Transverse colon (tissue), 4 donors: ENCODE results near the gene SESN3.

ENCODE experiments used
- CTCF ChIP-seq, 5 experiments: fragments of 200-600 bp in 3 of 5; fragments of 450-650 bp in 2 of 5; sonication (generic) in 3 of 5; IDR thresholded peaks; 1 replicate in 2 of 5; 2 replicates in 3 of 5; pipeline ENCODE4 v1.5.1; 2016 to 2017; ENCODE audit warnings: antibody characterized with exemption in 5 of 5, inconsistent platforms in 3 of 5, mild to moderate bottlenecking in 2 of 5, moderate library complexity in 1 of 5
- EP300 ChIP-seq: sonication (generic); formaldehyde crosslinking; IDR thresholded peaks from one replicate; pipeline ENCODE4 v1.6.1; 2017; ENCODE audit warnings: antibody characterized with exemption, low read depth
- POLR2A ChIP-seq: fragments of 450-650 bp; IDR thresholded peaks from one replicate; pipeline ENCODE4 v1.6.1; 2016; ENCODE audit warnings: antibody characterized with exemption, mild to moderate bottlenecking, moderate library complexity
- POLR2AphosphoS5 ChIP-seq, 3 donors: sonication (generic); formaldehyde crosslinking; IDR thresholded peaks; one replicate each; pipeline ENCODE4 v1.6.1; 2016; ENCODE audit warnings: antibody characterized with exemption in 3 of 3

- TF ChIP-seq CTCF (IDR thresholded peaks at IDR 0.05) = no peak
- no peak for TF ChIP-seq POLR2AphosphoS5 (IDR thresholded peaks at IDR 0.05)
- no peak for TF ChIP-seq POLR2A
- no peak for TF ChIP-seq EP300
Measured at GRCh38 chr11:95161248-95161647, 69.8 kb downstream of the SESN3 start.
